GM19467 (cell line): ENCODE measurements around the gene PCDHB11.
"Not testable (repeated sequence)": the region's sequence is repeated elsewhere in the genome, so short reads cannot be mapped to it uniquely, and the experiment has no call there.

Experiments used
- ATAC-seq: cut with Tn5 transposase; IDR thresholded peaks from one replicate; pipeline ENCODE4 v1.9.1; 2021; ENCODE audit warnings: mild to moderate bottlenecking, moderate library complexity; ENCODE audit not compliant: unreplicated experiment

PCDHB11 gene

GRCh38 chr5:141236516-141237313 lies 37.3 kb downstream of the PCDHB11 start:
- no peak for ATAC-seq

- ATAC-seq: no peak
Observed at GRCh38 chr5:141241496-141241895, 42.1 kb downstream of the PCDHB11 start.

- no peak for ATAC-seq
Observed at GRCh38 chr5:141245250-141245717, 45.9 kb downstream of the PCDHB11 start, which contains the start of gene PCDHB15. Gene PCDHB15, plus strand, starts transcription at chr5:141245395. Its CDS starts 184 bp downstream, at chr5:141245579.

GRCh38 chr5:141246971-141247370 lies 47.5 kb downstream of the PCDHB11 start:
- not testable (repeated sequence) for ATAC-seq

- not testable (repeated sequence) for ATAC-seq
Observed at GRCh38 chr5:141247434-141247833, 48.0 kb downstream of the PCDHB11 start.

GRCh38 chr5:141250576-141250975 lies 51.1 kb downstream of the PCDHB11 start:
- ATAC-seq: no peak
